CD4-positive, alpha-beta memory T cell (primary cell): ENCODE results near the gene FAM3D. TPM values are rescaled to one million over a fixed set of nuclear protein-coding genes. Genes with fewer than 3 reads are reported as not detected.
"Not testable (repeated sequence)": the region's sequence is repeated elsewhere in the genome, so short reads cannot be mapped to it uniquely, and the experiment has no call there.

Experiments
- CTCF ChIA-PET: fragments of 350-600 bp; sonication (Branson Sonifier 250); formaldehyde crosslinking; loops from one replicate; lab custom pipeline; 2021; ENCODE audit warnings: inconsistent platforms; ENCODE audit not compliant: partially characterized antibody; lab: Charles Lee
- POLR2A ChIA-PET: fragments of 350-600 bp; sonication (Branson Sonifier 250); formaldehyde crosslinking; loops from one replicate; lab custom pipeline; 2021; ENCODE audit not compliant: partially characterized antibody; lab: Charles Lee
- DNase-seq, 5 donors: peaks; one replicate each; pipeline versions ENCODE4 v3.0.0 to v3.0.0-alpha.2; 2020 to 2022; ENCODE audit warnings: mixed read lengths in 1 of 5
- H3K27ac ChIP-seq: one replicate; pipeline ENCODE4 v1.7.0; 2013; ENCODE audit warnings: low read depth, low read length
- H3K27me3 ChIP-seq: 2 replicates; pipeline ENCODE4 v1.7.0; 2013; ENCODE audit warnings: mild to moderate bottlenecking, low read length, moderate library complexity; ENCODE audit not compliant: insufficient read depth
- H3K36me3 ChIP-seq: 2 replicates; pipeline ENCODE4 v1.7.0; 2013; ENCODE audit warnings: mild to moderate bottlenecking, low read length, moderate library complexity; ENCODE audit not compliant: insufficient read depth
- H3K4me1 ChIP-seq: 2 replicates; pipeline ENCODE4 v1.7.0; 2013; ENCODE audit warnings: mild to moderate bottlenecking, low read length, moderate library complexity; ENCODE audit not compliant: insufficient read depth
- H3K4me3 ChIP-seq, 2 donors: one replicate each; pipeline ENCODE4 v1.7.0; 2013; ENCODE audit warnings: low read length in 2 of 2, mild to moderate bottlenecking in 1 of 2
- H3K9me3 ChIP-seq, 2 donors: one replicate each; pipeline ENCODE4 v1.7.0; 2013; ENCODE audit warnings: low read length in 2 of 2, control low read depth in 1 of 2; ENCODE audit not compliant: control insufficient read depth in 1 of 2
- H3K27ac Mint-ChIP-seq, 7 donors: one replicate each; pipeline ENCODE4 v1.8.0; 2020 to 2021; ENCODE audit warnings: mixed read lengths in 7 of 7, mild to moderate bottlenecking in 6 of 7, inconsistent platforms in 3 of 7, moderate library complexity in 3 of 7
- H3K27me3 Mint-ChIP-seq, 2 donors: one replicate each; pipeline ENCODE4 v1.8.0; 2020 to 2021; ENCODE audit warnings: mixed read lengths in 2 of 2
- H3K36me3 Mint-ChIP-seq, 2 donors: one replicate each; pipeline ENCODE4 v1.8.0; 2020 to 2021; ENCODE audit warnings: mixed read lengths in 2 of 2, inconsistent platforms in 1 of 2, mild to moderate bottlenecking in 1 of 2
- H3K4me1 Mint-ChIP-seq, 4 donors: one replicate each; pipeline ENCODE4 v1.8.0; 2020 to 2021; ENCODE audit warnings: mixed read lengths in 4 of 4, mild to moderate bottlenecking in 1 of 4
- H3K4me3 Mint-ChIP-seq, 8 donors: one replicate each; pipeline ENCODE4 v1.8.0; 2020 to 2021; ENCODE audit warnings: mixed read lengths in 8 of 8, mild to moderate bottlenecking in 7 of 8, moderate library complexity in 6 of 8, inconsistent platforms in 3 of 8
- H3K9me3 Mint-ChIP-seq, 8 donors: one replicate each; pipeline ENCODE4 v1.8.0; 2020 to 2021; ENCODE audit warnings: mixed read lengths in 8 of 8, mild to moderate bottlenecking in 5 of 8, inconsistent platforms in 3 of 8, moderate library complexity in 1 of 8
- intact Hi-C: fragments of 100-400 bp; cut with micrococcal nuclease; formaldehyde crosslinking; loops from one replicate; pipeline ENCODE4 v1.15.1; 2023
- polyA plus RNA-seq, 2 donors: library from polyadenylated mRNA; unstranded; fragments of 300-500 nt; fragmentation: Illumina TruSeq; gene quantifications; one replicate each; pipeline ENCODE4 v1.2.3, GENCODE V29; 2021
- total RNA-seq, 2 experiments: library from RNA; stranded (reverse); gene quantifications; one replicate each; pipeline ENCODE4 v1.2.3, GENCODE V29; 2021

The FAM3D gene
- total RNA-seq (not detected), polyA plus RNA-seq (not detected)

DNA sequence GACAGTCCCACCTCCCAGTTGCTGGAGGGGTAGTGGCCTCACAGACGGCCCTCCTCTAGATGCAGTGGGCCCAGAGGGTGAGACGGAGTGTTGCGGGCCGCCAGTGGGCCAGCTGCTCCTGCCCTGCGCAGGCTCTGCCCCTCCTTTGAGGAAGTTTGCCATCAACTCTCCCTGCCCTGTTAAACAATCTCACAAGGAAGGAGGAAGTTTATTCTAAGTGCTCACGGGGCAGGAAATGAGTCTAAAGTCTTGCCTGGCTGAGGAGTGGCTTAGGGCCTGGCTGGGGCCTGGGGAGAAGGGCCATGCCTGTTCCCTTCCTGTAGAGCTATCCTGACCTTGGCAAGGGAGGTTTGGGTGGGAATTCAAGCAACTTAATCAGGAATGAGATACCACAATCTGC, at the start of gene FAM3D:
FAM3D (minus strand) TSS at position 92 of the 400 bp plus-strand sequence. CDS start 11,211 bp downstream, outside the sequence.
- Histone ChIP-seq H3K4me3 (no peak within 1 kb of the TSS), H3K36me3 (no peaks in the 10 kb centered on the region), H3K9me3 (no peaks in the 10 kb centered on the region), H3K27me3 (no peaks in the 10 kb centered on the region), H3K27ac (no peak within 1 kb of the TSS), H3K4me1 (no peaks in the 10 kb centered on the region)
- Mint-ChIP-seq H3K27me3 (peaks cover 2 to 5% of the 10 kb centered on the region in 2 donors), H3K36me3 (no peaks in the 10 kb centered on the region), H3K4me1 (no peaks in the 10 kb centered on the region), H3K27ac (no peak within 1 kb of the TSS), H3K9me3 (no peaks in the 10 kb centered on the region), H3K4me3 (no peak within 1 kb of the TSS)
- POLR2A ChIA-PET = no interaction called here
- intact Hi-C loops = no loop called here
- no peak for DNase-seq
- CTCF ChIA-PET = no interaction called here

GRCh38 chr3:58713715-58714401, 47.3 kb upstream of the FAM3D start:
- intact Hi-C loops = no loop called here
- H3K27me3 Mint-ChIP-seq = no peaks in the 10 kb centered on the region
- no peaks in the 10 kb centered on the region for H3K4me1 ChIP-seq

DNA sequence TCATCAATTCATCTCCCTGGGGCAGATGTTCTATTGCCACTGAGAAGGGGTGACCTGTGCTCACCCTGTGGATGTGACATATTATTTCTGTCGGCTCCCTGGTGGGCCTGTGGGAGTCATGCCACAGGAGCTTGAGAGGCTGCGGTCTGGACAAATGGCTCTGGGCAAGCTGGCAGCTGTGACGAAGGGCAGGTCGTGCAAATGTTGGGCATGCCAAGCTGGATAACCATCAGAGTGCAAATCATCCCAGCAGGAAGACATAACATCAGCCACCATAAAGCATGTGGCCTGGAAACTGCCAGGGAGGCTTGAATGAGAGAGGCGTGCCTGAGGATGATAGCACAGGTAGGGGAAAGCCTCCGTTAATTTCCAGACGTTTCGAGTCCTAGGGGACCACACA, 45.3 kb upstream of the FAM3D start:
- intact Hi-C loops = no loop called here

More at GRCh38 chr3:58713715-58714401, 47.3 kb upstream of the FAM3D start:
- Mint-ChIP-seq H3K36me3 (no peaks in the 10 kb centered on the region), H3K9me3 (no peaks in the 10 kb centered on the region), H3K4me3 (no peak overlapping the region), H3K27ac (no peak overlapping the region), H3K4me1 (no peaks in the 10 kb centered on the region)
- Histone ChIP-seq H3K4me3 (no peak overlapping the region), H3K36me3 (no peaks in the 10 kb centered on the region), H3K27ac (no peak overlapping the region), H3K27me3 (no peaks in the 10 kb centered on the region), H3K9me3 (no peaks in the 10 kb centered on the region)
- no peak for DNase-seq
- ChIA-PET POLR2A (no interaction called here), CTCF (no interaction called here)

DNA sequence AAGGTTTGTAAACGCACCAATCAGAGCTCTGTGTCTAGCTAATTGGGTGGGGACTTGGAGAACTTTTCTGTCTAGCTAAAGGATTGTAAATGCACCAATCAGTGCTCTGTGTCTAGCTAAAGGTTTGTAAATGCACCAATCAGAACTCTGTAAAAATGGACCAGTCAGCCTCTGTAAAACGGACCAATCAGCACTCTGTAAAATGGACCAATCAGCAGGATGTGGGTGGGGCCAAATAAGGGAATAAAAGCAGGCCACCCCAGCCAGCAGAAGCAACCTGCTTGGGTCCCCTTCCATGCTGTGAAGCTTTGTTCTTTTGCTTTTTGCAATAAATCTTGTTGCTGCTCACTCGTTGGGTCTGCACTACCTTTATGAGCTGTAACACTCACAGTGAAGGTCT, 42.4 kb upstream of the FAM3D start:
- H3K4me3 ChIP-seq, H3K4me1 ChIP-seq, H3K27me3 ChIP-seq, POLR2A ChIA-PET, H3K4me1 Mint-ChIP-seq, H3K36me3 ChIP-seq, H3K9me3 Mint-ChIP-seq, H3K9me3 ChIP-seq, H3K4me3 Mint-ChIP-seq, CTCF ChIA-PET, intact Hi-C loops, H3K27me3 Mint-ChIP-seq, H3K27ac Mint-ChIP-seq, DNase-seq, H3K27ac ChIP-seq, H3K36me3 Mint-ChIP-seq: not testable (repeated sequence)

More for the DNA sequence above, 45.3 kb upstream of the FAM3D start:
- H3K36me3 ChIP-seq = no peaks in the 10 kb centered on the region
- no peaks in the 10 kb centered on the region for H3K27me3 ChIP-seq
- no peaks in the 10 kb centered on the region for H3K4me1 ChIP-seq
- Mint-ChIP-seq H3K27ac (no peak overlapping the region), H3K4me1 (no peaks in the 10 kb centered on the region), H3K36me3 (no peaks in the 10 kb centered on the region), H3K4me3 (no peak overlapping the region), H3K9me3 (peaks cover 0 to 3% (median 0%) of the 10 kb centered on the region in 8 donors), H3K27me3 (peaks cover 0 to 2% of the 10 kb centered on the region in 2 donors)
- no peak for DNase-seq
- CTCF ChIA-PET = no interaction called here
- H3K27ac ChIP-seq = no peak overlapping the region
- H3K4me3 ChIP-seq = no peak overlapping the region
- POLR2A ChIA-PET = no interaction called here
- H3K9me3 ChIP-seq = no peaks in the 10 kb centered on the region

GRCh38 chr3:58708116-58708791, 41.7 kb upstream of the FAM3D start:
- H3K4me1 Mint-ChIP-seq = no peaks in the 10 kb centered on the region
- H3K27me3 Mint-ChIP-seq = peaks cover 0 to 2% of the 10 kb centered on the region in 2 donors
- H3K4me3 ChIP-seq = no peak overlapping the region
- peaks cover 0 to 3% (median 0%) of the 10 kb centered on the region in 8 donors for H3K9me3 Mint-ChIP-seq
- no peak for DNase-seq
- no peak overlapping the region for H3K27ac ChIP-seq
- no peaks in the 10 kb centered on the region for H3K9me3 ChIP-seq
- H3K27ac Mint-ChIP-seq = no peak overlapping the region
- no peaks in the 10 kb centered on the region for H3K36me3 ChIP-seq
- H3K4me1 ChIP-seq = no peaks in the 10 kb centered on the region
- intact Hi-C loops = no loop called here
- no peaks in the 10 kb centered on the region for H3K36me3 Mint-ChIP-seq
- H3K27me3 ChIP-seq = no peaks in the 10 kb centered on the region
- no peak overlapping the region for H3K4me3 Mint-ChIP-seq
- ChIA-PET CTCF (no interaction called here), POLR2A (no interaction called here)

DNA sequence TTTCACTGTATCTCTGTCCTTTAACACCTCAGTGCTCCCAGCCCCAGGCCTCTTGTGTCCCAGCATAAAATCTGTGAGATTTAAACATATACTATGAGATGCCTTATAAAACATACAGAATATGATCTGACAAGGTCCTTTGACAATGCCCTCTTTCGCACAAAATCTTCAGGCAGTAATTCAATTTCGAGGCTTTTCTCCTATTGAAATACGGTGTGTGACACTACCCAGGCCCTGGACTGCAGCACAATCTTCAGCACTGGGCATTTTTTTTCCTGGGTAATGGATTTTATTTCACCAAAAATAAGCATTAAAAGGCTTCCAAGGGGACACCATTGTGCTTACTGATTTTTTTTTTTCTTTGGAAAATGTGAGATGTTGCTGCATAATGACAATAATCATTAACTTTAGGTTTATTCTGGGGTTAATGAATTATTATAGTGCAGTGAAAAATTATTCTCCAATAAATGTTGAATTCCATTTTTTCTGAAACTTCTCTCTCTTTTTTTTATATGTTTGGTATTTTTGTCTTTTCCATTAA, 40.9 kb upstream of the FAM3D start:
- no peak overlapping the region for H3K27ac ChIP-seq
- Mint-ChIP-seq H3K27me3 (peaks cover 0 to 2% of the 10 kb centered on the region in 2 donors), H3K4me1 (no peaks in the 10 kb centered on the region), H3K9me3 (peaks cover 0 to 3% (median 0%) of the 10 kb centered on the region in 8 donors), H3K27ac (no peak overlapping the region), H3K4me3 (no peak overlapping the region), H3K36me3 (no peaks in the 10 kb centered on the region)
- no peaks in the 10 kb centered on the region for H3K9me3 ChIP-seq
- ChIA-PET POLR2A (no interaction called here), CTCF (no interaction called here)
- no peak overlapping the region for H3K4me3 ChIP-seq
- H3K27me3 ChIP-seq = no peaks in the 10 kb centered on the region
- H3K36me3 ChIP-seq = no peaks in the 10 kb centered on the region
- intact Hi-C loops = no loop called here
- no peak for DNase-seq
- H3K4me1 ChIP-seq = no peaks in the 10 kb centered on the region

GRCh38 chr3:58706395-58707167, 40.0 kb upstream of the FAM3D start:
- CTCF ChIA-PET = no interaction called here
- peaks cover 0 to 3% (median 0%) of the 10 kb centered on the region in 8 donors for H3K9me3 Mint-ChIP-seq

More at GRCh38 chr3:58706395-58707167, 40.0 kb upstream of the FAM3D start:
- H3K9me3 ChIP-seq = no peaks in the 10 kb centered on the region
- H3K4me3 ChIP-seq = no peak overlapping the region
- no peak overlapping the region for H3K27ac Mint-ChIP-seq
- no peaks in the 10 kb centered on the region for H3K27me3 ChIP-seq
- no peaks in the 10 kb centered on the region for H3K36me3 Mint-ChIP-seq
- peaks cover 0 to 2% of the 10 kb centered on the region in 2 donors for H3K27me3 Mint-ChIP-seq
- no peaks in the 10 kb centered on the region for H3K4me1 ChIP-seq
- H3K36me3 ChIP-seq = no peaks in the 10 kb centered on the region
- no peaks in the 10 kb centered on the region for H3K4me1 Mint-ChIP-seq
- POLR2A ChIA-PET = no interaction called here
- intact Hi-C loops = no loop called here
- H3K4me3 Mint-ChIP-seq = no peak overlapping the region
- H3K27ac ChIP-seq = no peak overlapping the region
- DNase-seq = no peak
